Posterior cingulate gyrus (tissue), 11 donors: ENCODE results near the gene PTRHD1.

Experiments used
- DNase-seq, 10 donors: peaks; one replicate each; pipeline versions ENCODE4 v3.0.0 to v3.0.0-alpha.2; 2020 to 2021; ENCODE audit warnings: mixed read lengths in 3 of 10
- intact Hi-C: fragments of 100-400 bp; cut with DNase I; formaldehyde crosslinking; loops from one replicate; pipeline ENCODE4 v1.15.1; 2023

Gene PTRHD1

GRCh38 chr2:24771061-24771460, 22.1 kb downstream of the PTRHD1 start:
- intact Hi-C loops: no loop called here
- DNase-seq: no peak

- DNase-seq: peak in 1 of 10 donors; percentile 75
These were observed 24.6 kb downstream of the PTRHD1 start for GRCh38 chr2:24768601-24769000.

GRCh38 chr2:24768013-24768412, 25.2 kb downstream of the PTRHD1 start:
- DNase-seq: no peak
- intact Hi-C loops: no loop called here

More at GRCh38 chr2:24768601-24769000, 24.6 kb downstream of the PTRHD1 start:
- intact Hi-C loops: no loop called here

- no peak for DNase-seq
- intact Hi-C loops: no loop called here
These were observed 26.6 kb downstream of the PTRHD1 start for GRCh38 chr2:24766609-24767008.

- intact Hi-C loops: no loop called here
These were observed 29.3 kb downstream of the PTRHD1 start for GRCh38 chr2:24763843-24764242.

GRCh38 chr2:24762518-24762917, 30.7 kb downstream of the PTRHD1 start:
- no peak for DNase-seq
- intact Hi-C loops: no loop called here

More at GRCh38 chr2:24763843-24764242, 29.3 kb downstream of the PTRHD1 start:
- DNase-seq: no peak

GRCh38 chr2:24761866-24762265, 31.3 kb downstream of the PTRHD1 start:
- no peak for DNase-seq
- intact Hi-C loops: no loop called here

- no peak for DNase-seq
- intact Hi-C loops: no loop called here
These were observed 36.4 kb downstream of the PTRHD1 start for GRCh38 chr2:24756789-24757188.

GRCh38 chr2:24754985-24755705, 38.0 kb downstream of the PTRHD1 start:
- DNase-seq: no peak
- intact Hi-C loops: no loop called here

GRCh38 chr2:24749069-24749691, 44.0 kb downstream of the PTRHD1 start:
- intact Hi-C loops: no loop called here
- no peak for DNase-seq

- intact Hi-C loops: no loop called here
- DNase-seq: no peak
These were observed 45.9 kb downstream of the PTRHD1 start for GRCh38 chr2:24747299-24747698.

- DNase-seq: no peak
- intact Hi-C loops: no loop called here
These were observed 47.4 kb downstream of the PTRHD1 start for GRCh38 chr2:24745825-24746224.

GRCh38 chr2:24744356-24744755, 48.8 kb downstream of the PTRHD1 start:
- no peak for DNase-seq

GRCh38 chr2:24743924-24744323, 49.3 kb downstream of the PTRHD1 start:
- DNase-seq: no peak
- intact Hi-C loops: no loop called here

More at GRCh38 chr2:24744356-24744755, 48.8 kb downstream of the PTRHD1 start:
- intact Hi-C loops: no loop called here

- no peak for DNase-seq
- intact Hi-C loops: no loop called here
These were observed 50.5 kb downstream of the PTRHD1 start for GRCh38 chr2:24742730-24743129.

GRCh38 chr2:24740142-24740541, 53.0 kb downstream of the PTRHD1 start:
- intact Hi-C loops: no loop called here
- DNase-seq: no peak
